GM18507 (cell line): ENCODE results near the gene CFAP77.
A peak's percentile ranks its signal among the peaks of the same experiment; 100 is the strongest.
"Not testable (repeated sequence)": the region's sequence is repeated elsewhere in the genome, so short reads cannot be mapped to it uniquely, and the experiment has no call there.

Experiments used
- DNase-seq: peaks from one replicate; pipeline ENCODE4 v3.0.0; 2011; ENCODE audit warnings: low read depth; ENCODE audit not compliant: insufficient read length; ENCODE audit errors: extremely low spot score
- FAIRE-seq: peaks from 2 replicates; lab custom pipeline; 2011; peaks lifted over from hg19 to GRCh38; lab: Jason Lieb, UNC

The CFAP77 gene

GRCh38 chr9:132557159-132557558, 147.1 kb downstream of the CFAP77 start:
- FAIRE-seq: no peak
- DNase-seq: no peak

GRCh38 chr9:132559711-132560110, 149.7 kb downstream of the CFAP77 start:
- FAIRE-seq (no peak), DNase-seq (no peak)

DNA sequence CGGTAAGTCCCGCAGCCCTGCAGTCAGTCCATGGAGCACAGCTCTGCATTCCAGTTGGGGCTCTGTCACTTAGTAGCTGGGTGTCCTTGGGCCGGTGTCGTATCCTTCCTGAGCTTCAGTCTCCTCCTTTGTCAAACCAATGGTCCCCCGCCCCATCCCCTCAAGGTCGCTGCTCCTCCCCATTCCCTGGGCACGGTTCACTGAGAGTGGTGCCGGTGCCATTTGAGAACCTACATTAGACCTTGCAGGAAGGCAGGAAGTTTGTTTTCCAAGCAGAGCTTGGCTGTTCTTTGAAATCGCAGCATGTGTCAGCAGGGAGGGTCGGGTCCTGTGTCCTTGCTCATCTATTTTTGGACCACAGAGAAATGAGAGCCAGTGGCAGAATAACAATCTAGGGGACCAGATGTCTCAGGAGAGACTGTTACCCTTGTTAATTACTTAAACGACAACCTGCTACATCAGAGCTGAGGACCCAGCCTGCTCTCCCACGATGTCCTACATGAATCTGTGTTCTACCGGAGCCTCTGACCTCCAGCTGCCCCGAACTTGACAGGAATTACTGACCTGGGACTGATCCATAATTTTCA, 150.7 kb downstream of the CFAP77 start:
- no peak for DNase-seq
- no peak for FAIRE-seq

- FAIRE-seq (no peak), DNase-seq (no peak)
Observed at GRCh38 chr9:132562306-132562573, 152.2 kb downstream of the CFAP77 start.

GRCh38 chr9:132564526-132564925, 154.5 kb downstream of the CFAP77 start:
- no peak for FAIRE-seq

DNA sequence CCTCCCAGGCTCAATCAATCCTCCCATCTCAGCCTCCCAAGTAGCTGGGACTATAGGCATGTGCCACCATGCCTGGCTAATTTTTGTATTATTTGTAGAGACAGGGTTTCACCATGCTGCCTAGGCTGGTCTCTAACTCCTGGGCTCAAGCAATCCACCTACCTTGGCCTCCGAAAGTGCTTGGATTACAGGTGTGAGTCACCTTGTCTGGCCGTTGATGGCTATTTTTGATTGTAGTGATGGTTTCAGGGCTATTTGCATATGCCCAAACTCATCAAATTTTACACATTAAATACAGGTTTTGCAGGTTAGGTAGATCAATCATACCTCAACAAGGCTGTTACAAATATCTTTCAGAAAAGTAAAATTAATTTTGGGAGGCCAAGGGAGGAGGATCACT, 158.8 kb downstream of the CFAP77 start:
- FAIRE-seq, DNase-seq: not testable (repeated sequence)

More at GRCh38 chr9:132564526-132564925, 154.5 kb downstream of the CFAP77 start:
- DNase-seq: no peak

DNA sequence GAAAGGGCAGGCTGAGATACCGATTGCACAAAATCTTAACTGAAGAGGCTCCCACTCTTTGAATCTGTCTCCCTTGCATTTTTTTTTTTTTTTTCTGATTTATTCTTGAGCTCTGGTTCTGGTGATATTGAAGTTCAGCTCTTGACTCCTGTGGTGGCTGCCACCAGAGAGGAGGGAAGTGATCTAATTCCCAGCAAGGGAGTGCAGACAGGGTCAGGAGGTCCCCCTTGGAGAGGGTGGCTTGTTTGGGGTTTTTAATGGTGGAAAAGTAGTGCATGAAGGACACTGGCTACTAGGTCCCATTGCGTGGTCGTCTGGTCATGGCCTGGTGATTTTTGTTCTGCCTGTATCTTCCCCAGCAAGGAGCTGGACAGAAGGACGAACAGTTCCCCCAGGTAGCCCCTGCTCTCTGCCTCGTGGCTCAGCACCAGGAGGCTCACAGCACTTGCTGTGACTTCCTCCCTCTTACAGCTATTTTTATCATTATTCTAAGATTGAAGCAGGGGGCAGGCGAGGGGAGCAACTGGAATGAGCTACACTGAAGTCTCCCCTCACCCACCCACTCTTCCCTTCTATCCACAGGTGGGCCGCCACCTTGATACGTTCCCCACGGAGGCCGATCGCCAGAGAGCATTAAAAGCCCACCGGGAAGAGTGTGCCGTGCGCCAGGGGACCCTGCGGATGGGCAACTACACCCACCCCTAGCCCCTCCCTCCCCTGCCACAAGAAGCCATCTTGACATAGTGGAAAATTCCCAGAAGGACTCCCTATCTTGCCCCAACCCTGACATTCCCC, 162.0 kb downstream of the CFAP77 start:
- FAIRE-seq (no peak), DNase-seq (no peak)

DNA sequence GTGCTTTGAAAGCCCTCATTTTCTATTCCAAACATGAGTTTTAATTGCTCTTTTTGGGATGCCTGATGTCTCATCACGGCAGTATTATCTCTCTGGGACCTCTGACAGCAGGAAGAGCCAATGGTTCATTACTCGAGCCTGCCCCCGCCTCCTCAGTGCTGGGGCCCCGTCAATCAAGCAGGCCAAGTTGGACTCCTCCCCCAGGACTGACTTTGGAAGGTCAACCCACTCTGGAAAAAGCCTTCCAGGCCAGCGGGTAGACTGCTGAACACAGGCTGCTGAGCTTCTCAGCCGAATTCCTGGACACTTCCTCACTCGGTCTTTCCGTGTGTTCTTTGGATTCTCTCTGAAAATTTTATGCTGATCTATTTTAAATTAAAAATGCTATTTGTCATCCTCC, 162.9 kb downstream of the CFAP77 start:
- FAIRE-seq (no peak), DNase-seq (no peak)

DNA sequence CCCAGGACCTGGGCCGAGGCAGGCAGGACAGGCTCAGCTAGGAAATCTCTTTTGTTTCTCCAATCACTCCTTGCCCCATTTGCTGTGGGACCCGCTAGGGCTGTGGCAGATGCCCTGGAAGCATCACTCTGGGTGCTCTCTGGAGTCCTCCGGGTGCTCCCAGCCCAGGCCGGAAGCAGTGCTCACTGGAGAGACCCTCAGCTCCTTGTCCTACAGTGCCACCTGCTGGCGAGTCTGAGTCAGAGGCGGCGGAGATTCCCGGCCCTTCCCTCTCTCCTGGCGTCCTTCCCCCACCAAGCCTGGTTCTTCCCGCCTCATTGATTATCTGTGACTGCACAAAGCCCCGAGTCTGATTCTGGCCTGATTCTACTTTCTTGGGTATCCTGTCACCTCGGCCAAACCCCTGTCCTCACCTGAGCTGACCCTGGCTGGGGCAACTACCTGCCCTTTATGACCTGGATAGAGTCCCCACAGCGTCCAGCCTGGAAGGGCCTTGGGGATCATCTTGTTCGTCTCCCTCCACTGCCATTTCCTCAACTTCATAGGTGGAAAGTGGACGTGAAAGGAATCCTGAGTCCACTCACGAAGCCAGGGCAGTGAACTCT, 165.1 kb downstream of the CFAP77 start:
- FAIRE-seq (peak; percentile 73), DNase-seq (peak; percentile 50)

- no peak for FAIRE-seq
- no peak for DNase-seq
Observed at GRCh38 chr9:132575811-132576210, 165.8 kb downstream of the CFAP77 start.

DNA sequence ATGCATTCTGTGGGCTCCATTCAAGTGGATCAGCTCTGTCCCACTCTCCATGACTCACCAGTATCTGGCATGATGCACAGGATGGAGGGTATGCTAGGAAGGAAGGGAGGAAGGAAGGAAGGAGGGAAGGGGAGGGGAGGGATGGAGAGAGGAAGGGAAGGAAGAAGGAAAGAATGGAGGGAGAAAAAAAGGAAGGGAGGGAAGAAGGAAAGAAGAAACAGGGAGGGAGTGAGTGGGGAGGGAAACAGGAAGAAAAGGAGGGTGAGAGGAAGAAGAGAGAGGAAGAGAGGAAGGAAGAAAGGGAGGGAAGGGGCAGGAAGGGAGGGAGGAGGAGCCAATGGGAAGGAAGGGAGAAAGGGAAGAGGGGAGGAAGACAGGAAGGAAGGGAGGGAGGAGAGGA, 167.1 kb downstream of the CFAP77 start:
- no peak for DNase-seq
- FAIRE-seq: no peak

GRCh38 chr9:132578367-132578932, 168.4 kb downstream of the CFAP77 start:
- DNase-seq (no peak), FAIRE-seq (no peak)

DNA sequence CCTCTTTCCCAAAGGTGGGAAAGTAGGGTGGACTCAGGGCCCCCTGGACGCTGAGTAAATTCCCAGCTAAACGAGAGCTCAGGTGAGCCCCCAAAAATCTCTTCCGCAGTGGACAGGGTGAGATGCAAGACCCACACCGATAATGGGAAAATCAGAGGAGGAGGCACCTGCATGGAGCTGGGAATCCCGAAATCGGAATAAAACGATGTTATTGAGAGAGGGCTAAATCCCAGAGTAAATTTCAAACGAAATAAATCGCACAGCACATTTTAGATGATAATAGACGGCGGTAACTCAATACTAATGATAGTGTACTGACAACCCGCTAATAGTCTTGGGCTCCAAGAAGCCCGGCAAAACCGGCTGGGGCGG, 169.4 kb downstream of the CFAP77 start:
- no peak for FAIRE-seq
- DNase-seq: no peak

DNA sequence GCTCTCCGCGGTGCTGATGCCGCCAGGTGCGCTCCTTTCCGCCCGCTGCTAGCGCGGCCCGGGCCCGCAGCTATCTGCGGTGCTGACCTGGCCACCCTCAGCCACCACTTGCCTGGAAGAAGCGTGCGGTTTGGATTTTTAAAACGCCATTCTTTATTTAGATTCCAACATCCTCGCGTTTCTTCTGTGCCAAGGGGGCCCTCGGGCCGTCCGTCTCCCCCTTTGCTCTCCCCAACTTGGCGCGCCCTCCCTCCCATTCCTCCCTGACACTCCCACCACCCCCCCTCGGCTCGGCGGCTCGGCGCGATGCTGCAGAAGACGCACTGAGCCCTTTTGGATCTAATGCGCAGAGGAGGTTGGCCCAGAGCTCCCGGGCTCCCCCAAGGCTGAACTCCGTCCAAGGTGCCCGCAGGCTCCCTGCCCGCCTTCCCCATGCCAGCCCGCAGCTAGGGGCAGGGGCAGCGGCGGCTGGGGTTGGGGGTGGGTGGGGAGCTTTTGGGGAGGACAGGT, 172.3 kb downstream of the CFAP77 start, which contains the start of gene BARHL1:
Gene BARHL1, plus strand, starts transcription at position 331 of the 510 bp plus-strand sequence. CDS start 192 bp downstream, outside the sequence.
- DNase-seq: no peak
- FAIRE-seq: no peak

DNA sequence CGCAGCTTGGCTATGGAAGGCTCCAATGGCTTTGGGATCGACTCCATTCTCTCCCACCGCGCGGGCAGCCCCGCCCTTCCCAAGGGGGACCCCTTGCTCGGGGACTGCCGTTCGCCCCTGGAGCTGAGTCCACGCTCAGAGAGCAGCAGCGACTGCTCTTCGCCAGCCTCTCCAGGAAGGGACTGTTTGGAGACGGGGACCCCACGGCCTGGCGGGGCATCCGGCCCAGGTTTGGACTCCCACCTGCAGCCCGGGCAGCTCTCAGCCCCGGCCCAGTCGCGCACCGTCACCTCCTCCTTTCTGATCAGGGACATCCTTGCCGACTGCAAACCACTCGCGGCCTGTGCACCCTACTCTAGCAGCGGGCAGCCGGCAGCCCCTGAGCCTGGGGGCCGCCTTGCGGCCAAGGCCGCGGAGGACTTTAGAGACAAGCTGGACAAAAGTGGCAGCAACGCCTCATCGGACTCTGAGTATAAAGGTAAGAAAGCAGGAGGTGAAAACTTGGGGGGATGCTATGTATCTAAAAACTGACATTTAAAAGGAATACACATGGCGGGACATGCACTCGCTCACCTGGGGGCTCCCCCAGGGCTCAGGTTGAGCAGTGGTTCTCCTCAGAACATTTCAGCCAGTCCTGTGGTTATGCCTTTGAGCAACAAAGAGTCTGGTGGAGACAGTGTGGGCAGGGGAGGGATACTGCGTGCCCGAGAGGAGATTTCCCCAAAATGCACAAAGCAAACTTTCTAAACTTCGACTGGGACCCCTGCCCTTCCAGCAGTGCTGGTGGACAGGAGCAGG, 173.0 kb downstream of the CFAP77 start:
- FAIRE-seq (no peak), DNase-seq (no peak)

GRCh38 chr9:132583584-132584304, 173.7 kb downstream of the CFAP77 start:
- FAIRE-seq (no peak), DNase-seq (no peak)

DNA sequence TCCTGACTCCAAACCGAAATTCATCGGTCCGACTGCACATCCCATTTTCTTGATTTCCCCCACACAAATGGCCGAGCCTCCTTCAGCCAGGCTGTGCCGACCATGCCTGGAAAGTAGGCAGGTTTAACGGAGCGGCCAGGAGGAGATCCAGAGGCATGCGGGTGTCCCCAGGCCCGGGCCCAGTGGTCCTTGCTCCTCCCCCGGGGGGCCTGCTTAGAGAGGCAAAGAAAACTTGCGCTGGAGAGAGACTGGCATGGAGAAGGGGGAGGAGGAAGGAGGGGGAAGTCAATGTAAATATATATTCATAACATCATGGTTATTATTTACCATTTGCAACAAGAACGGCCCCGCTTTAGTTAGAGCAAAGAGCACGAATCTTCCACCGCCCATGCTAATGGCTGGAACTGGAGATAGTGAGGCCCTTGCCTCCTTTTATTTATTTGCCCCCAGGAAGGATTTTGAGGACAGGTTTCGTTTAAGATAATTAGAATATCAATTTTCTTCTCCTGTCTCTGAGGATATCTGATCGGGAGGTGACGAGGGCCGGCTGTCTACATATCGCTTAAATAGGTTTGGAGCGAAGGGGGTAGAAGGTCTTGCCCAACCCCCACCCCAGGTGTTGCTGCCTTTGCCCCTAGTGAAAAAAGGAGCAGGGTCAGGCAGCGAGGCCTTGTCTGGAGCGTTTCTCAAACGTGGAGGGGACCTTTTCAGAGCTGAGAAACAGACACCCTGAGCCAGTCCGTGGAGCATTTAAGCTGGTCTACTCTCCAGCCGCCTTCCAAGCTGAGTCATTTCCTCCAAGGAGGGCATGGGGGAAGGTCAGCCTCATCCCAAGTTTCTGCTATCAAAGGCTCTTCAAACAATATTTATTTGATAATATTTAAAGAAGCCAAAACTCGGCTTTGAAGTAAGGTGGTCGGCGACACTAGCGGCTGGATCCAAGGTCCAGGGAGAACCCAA, 174.9 kb downstream of the CFAP77 start:
- FAIRE-seq (no peak), DNase-seq (no peak)
